ENCODE measurements around the gene CHKA. TPM values are rescaled to one million over a fixed set of nuclear protein-coding genes. Genes with fewer than 3 reads are reported as not detected.
A peak's percentile ranks its signal among the peaks of the same experiment; 100 is the strongest.

CHKA gene
- total and polyA plus RNA-seq, 9 of the 15 experiments (the other 6 are each of a cell fraction or from before 2014, with no cell fraction given): 3.6 to 37.0 (median 30.2) TPM

DNA sequence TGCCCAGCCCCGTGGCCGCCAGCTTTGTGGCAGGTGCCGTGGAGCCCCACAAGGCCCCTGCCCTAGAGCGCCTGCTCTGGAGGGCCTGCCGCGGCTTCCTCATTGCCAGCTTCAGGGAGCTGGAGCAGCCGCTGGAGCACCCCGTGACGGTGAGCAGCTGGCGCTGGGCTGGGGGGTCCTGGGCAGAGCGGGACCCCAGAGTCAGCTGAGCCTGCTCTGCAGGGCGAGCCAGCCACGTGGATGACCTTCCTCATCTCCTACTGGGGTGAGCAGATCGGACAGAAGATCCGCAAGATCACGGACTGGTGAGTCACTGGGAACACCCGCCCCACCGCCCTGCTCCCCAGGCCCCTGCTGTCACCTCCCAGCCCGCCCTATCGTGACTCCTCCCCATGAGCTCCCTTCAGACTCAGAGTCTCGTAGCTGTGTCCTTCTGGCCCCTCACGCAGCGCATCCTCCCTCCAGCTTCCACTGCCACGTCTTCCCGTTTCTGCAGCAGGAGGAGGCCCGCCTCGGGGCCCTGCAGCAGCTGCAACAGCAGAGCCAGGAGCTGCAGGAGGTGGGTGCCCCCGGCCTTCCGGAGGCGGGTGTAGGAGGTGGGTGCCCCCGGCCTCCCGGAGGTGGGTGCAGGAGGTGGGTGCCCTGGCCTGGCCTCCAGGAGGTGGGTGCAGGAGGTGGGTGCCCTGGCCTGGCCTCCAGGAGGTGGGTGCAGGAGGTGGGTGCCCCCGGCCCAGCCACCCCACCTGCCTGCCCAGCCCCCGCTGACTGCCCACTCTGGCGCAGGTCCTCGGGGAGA lies 77.6 kb downstream of the CHKA start (continued):
- no peak for TF ChIP-seq HEY1 (CRISPR knock-in tag; IDR thresholded peaks at IDR 0.05; ENCODE audit: borderline replicate concordance)
- 0 out of 2 replicates have a peak, but pooled peaks have one; percentile 45 for TF ChIP-seq MTA3 (IDR thresholded peaks at IDR 0.05; ENCODE audit: borderline replicate concordance)
- TF ChIP-seq CXXC5 (CRISPR knock-in tag; IDR thresholded peaks at IDR 0.05): peak; percentile 92
- TF ChIP-seq RB1 (IDR thresholded peaks at IDR 0.05; ENCODE audit: low read depth): peak; percentile 57; the same call in 1 of the 2 replicates
- TF ChIP-seq JUND (IDR thresholded peaks at IDR 0.05; ENCODE audit: borderline replicate concordance, low read depth, low read length): peak; percentile 98
- TF ChIP-seq JUND (tag; IDR thresholded peaks at IDR 0.05; ENCODE audit: borderline replicate concordance, low read depth, low read length): peak; percentile 95
- TF ChIP-seq GATAD2A (IDR thresholded peaks at IDR 0.05): peak; percentile 86; the same call in 1 of the 2 replicates
- TF ChIP-seq NR4A1 (CRISPR knock-in tag; IDR thresholded peaks at IDR 0.05): no peak
- peak; percentile 90 for TF ChIP-seq NR4A1 (tag; IDR thresholded peaks at IDR 0.05)
- TF ChIP-seq CTCFL (IDR thresholded peaks at IDR 0.05; ENCODE audit: borderline replicate concordance, insufficient read depth, low read depth, low read length, poor library complexity, severe bottlenecking): no peak
- 0 out of 2 replicates have a peak, but pooled peaks have one; percentile 36 for TF ChIP-seq MTA1 (IDR thresholded peaks at IDR 0.05; ENCODE audit: borderline replicate concordance)
- TF ChIP-seq MIER1 (IDR thresholded peaks at IDR 0.05; ENCODE audit: low read depth): no peak
- TF ChIP-seq E4F1 (CRISPR knock-in tag; IDR thresholded peaks at IDR 0.05; ENCODE audit: borderline replicate concordance): no peak
- no peak for TF ChIP-seq GABPB2 (CRISPR knock-in tag; conservative IDR thresholded peaks at IDR 0.05)
- no peak for TF ChIP-seq GMEB1 (CRISPR knock-in tag; IDR thresholded peaks at IDR 0.05)
- peak; percentile 41 for TF ChIP-seq CCNT2 (IDR thresholded peaks at IDR 0.05; ENCODE audit: borderline replicate concordance, extremely low read depth, insufficient read length, low read depth, low read length)
- TF ChIP-seq, protein P1, sequence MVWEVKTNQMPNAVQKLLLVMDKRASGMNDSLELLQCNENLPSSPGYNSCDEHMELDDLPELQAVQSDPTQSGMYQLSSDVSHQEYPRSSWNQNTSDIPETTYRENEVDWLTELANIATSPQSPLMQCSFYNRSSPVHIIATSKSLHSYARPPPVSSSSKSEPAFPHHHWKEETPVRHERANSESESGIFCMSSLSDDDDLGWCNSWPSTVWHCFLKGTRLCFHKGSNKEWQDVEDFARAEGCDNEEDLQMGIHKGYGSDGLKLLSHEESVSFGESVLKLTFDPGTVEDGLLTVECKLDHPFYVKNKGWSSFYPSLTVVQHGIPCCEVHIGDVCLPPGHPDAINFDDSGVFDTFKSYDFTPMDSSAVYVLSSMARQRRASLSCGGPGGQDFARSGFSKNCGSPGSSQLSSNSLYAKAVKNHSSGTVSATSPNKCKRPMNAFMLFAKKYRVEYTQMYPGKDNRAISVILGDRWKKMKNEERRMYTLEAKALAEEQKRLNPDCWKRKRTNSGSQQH (CRISPR knock-in tag; IDR thresholded peaks at IDR 0.05): no peak
